ENCODE results near the gene PARL.
"Not testable (repeated sequence)": the region's sequence is repeated elsewhere in the genome, so short reads cannot be mapped to it uniquely, and the experiment has no call there.

DNA sequence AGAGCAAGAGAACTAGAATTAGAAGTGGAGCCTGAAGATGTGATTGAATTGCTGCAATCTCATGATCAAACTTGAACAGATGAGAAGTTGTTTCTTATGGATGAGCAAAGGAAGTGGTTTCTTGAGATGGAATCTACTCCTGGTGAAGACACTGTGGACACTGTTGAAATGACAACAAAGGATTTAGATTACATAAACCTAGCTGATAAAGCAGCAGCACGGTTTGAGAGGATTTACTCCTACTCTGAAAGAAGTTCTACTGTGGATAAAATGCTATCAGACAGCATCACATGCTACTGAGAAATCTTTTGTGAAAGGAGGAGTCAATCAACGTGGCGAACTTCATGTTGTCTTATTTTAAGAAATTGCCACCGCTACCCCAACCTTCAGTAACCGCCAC is 7.5 kb downstream of the PARL start:
- TF ChIP-seq POLR2A (IDR thresholded peaks at IDR 0.05; ENCODE audit: borderline replicate concordance, extremely low read depth, insufficient read depth, insufficient read length); EZH2 (IDR thresholded peaks at IDR 0.05): not testable (repeated sequence)

Data from HCT116 (cell line).